ENCODE measurements around the gene ATXN2L.
A peak's percentile ranks its signal among the peaks of the same experiment; 100 is the strongest.
"Not testable (repeated sequence)": the region's sequence is repeated elsewhere in the genome, so short reads cannot be mapped to it uniquely, and the experiment has no call there.

ATXN2L gene

DNA sequence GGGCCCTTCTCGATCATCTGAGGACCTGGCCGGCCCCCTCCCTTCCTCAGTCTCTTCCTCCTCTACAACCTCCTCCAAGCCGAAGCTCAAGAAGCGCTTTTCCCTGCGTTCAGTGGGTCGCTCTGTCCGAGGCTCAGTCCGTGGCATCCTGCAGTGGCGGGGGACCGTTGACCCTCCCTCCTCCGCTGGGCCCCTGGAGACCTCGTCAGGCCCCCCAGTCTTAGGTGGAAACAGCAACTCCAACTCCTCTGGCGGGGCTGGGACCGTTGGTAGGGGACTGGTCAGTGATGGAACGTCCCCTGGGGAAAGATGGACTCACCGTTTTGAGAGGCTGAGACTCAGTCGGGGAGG is 43.6 kb downstream of the ATXN2L start:
- DNase-seq (ENCODE audit: low read depth in 3 of 3, low spot score in 1 of 3): no peak

DNA sequence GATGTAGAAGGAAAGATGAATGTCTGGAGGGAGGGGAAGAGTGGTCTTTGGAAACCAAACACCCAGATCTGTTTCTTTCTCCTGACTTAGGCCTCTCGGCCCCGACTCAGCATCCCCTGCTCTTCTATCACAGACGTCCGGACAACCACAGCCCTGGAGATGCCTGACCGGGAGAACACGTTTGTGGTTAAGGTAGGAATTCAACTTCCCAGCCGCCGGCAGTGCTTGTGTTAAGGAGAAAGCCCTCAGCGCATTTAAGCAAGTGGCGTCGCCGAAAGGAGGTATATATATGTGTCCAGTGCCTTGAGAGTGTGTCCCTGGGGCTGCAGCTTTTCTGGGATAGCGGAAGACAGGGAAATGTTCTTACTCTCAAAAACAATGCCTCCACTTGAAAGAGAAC is 44.4 kb downstream of the ATXN2L start:
- DNase-seq (ENCODE audit: low read depth in 3 of 3, low spot score in 1 of 3): no peak

DNA sequence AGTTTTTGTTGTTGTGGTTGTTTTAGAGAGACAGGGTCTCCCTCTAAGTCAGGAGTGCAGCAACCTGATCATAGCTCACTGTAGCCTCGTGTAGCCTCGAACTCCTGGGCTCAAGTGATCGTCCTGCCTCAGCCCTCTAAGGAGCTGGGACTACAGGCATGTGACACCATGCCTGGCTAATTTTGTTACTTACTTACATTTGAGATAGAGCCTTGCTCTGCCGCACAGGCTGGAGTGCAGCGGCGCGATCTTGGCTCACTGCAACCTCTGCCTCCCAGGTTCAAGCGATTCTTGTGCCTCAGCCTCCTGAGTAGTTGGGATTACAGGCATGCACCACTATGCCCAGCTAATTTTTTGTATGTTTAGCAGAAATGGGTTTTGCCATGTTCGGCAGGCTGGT is 44.8 kb downstream of the ATXN2L start:
- DNase-seq (ENCODE audit: low read depth in 3 of 3, low spot score in 1 of 3): not testable (repeated sequence)

DNA sequence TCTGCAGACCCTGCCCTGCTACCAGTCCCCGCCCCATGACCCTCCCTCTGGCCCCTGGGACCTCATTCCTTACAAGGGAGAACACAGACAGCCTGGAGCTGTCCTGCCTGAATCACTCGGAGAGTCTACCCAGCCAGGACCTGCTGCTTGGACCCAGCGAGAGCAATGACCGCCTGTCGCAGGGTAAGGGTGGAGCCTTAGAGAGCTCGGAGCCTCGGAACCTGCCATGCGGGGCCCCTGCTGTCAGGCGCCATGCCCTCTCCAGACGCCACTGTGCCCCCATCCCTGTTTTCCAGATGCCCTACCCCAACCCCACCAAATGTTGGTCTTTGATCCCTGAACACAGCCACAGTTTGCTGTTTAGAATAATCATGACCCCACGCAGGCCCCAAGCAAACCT is 46.4 kb downstream of the ATXN2L start:
- no peak for DNase-seq (ENCODE audit: low read depth in 3 of 3, low spot score in 1 of 3)

DNA sequence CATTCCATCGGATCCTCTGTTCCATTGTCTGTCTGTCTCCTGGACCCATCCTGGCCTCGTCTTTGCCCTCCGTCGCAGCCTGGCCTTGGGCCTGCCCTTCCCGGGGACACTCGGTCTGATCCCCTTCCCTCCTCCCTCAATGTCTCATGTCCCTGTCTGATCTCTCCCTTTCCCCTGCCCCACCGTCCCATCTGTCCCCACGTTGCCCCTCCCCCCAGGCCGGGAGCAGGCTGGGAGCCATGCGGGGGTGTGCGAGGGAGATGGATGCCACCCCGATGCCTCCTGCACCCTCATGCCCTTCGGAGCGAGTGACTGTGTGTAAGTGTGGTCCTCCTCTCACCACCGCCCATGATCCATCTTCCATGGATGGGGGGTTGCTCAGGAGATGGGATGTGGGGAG is 50.2 kb downstream of the ATXN2L start:
- no peak for DNase-seq (ENCODE audit: low read depth in 3 of 3, low spot score in 1 of 3)

DNA sequence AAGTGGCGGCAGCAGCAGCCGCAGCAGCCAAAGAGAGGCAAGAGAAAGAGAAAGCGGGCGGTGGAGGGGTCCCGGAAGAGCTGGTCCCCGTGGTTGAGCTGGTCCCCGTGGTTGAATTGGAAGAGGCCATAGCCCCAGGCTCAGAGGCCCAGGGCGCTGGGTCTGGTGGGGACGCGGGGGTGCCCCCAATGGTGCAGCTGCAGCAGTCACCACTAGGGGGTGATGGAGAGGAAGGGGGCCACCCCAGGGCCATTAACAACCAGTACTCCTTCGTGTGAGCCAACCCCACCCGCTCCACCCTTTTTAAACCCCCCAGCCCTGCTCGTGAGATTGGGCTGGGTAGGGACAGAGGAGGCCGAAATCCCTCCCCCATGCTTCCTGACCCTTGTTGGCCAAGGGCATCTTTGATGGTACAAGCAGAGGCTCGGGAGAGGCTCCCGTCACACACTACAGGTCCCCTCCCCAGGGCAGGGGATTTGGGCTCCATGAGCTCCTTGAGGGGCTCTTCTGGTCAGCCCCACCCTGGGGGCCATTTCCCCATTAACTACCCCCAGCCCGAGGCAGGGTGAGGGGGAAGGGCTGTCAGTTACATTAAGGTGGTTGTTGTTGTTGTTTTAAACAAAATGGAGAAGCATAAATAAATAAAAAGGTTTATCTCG is 50.9 kb downstream of the ATXN2L start:
- peak in 2 of 3 donors; percentile 34 to 57 for DNase-seq (ENCODE audit: low read depth in 3 of 3, low spot score in 1 of 3)

DNA sequence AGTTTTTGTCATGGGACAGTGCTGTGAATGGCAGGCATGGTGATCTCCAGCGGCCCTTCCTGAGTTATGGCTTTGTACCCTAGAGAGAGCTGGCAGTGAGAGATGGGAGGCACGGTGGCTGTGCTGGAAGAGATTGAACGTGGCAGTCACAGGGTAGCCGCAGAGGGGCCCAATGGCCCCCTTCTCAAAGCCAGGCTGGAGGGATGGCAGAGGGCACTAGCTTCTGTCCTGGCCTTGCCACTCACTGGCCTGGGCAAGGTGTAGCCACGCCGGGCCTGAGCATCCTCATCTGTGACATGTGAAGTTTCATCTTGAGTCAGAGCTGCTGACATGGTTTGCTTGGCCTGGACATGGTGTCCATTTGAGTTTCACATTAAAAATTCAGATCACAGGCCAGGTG is 51.6 kb downstream of the ATXN2L start:
- no peak for DNase-seq (ENCODE audit: low read depth in 3 of 3, low spot score in 1 of 3)

DNA sequence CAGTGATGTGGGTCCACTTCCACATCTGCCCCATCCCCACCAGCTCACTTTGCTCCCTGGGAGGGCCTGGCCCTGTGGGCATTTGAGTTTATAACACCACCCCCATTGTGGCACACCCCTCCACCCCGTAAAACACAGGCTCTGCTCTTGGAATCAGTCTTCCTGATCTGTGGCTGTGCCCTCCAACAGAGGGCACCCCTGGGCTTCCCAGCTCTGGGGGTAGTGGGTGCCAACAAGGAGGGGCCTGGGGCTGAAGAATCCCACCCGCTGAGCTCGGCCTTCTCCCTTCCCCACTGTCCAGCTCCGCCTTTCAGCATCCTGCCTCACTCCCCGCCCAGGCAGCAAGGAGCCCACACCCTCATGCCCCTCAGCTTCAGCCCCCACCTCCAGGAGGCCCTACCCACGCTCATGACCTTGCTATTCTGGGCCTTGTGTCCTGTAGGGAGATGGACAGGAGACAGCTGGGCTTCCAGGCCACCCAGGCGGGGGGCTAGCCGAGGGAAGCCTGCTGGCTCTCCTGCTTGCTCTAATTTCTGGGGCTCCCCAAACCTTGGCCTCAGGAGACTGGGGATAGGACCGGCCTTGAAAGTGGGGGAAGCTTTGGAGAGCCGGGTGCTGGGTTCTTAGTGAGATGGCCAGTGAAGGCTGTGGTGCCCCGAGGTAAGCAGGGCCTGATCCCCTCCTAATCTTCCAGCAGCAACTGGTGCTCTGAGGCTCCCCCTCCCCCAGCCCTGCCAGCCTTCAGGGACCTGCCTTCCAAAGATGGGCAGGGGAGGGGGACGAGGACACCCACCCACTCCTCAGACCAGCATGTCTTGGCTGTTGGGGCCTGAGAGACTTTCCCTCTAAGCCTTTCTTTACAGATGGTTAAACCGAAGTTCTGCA is 52.6 kb downstream of the ATXN2L start:
- DNase-seq (ENCODE audit: low read depth in 3 of 3, low spot score in 1 of 3): no peak

DNA sequence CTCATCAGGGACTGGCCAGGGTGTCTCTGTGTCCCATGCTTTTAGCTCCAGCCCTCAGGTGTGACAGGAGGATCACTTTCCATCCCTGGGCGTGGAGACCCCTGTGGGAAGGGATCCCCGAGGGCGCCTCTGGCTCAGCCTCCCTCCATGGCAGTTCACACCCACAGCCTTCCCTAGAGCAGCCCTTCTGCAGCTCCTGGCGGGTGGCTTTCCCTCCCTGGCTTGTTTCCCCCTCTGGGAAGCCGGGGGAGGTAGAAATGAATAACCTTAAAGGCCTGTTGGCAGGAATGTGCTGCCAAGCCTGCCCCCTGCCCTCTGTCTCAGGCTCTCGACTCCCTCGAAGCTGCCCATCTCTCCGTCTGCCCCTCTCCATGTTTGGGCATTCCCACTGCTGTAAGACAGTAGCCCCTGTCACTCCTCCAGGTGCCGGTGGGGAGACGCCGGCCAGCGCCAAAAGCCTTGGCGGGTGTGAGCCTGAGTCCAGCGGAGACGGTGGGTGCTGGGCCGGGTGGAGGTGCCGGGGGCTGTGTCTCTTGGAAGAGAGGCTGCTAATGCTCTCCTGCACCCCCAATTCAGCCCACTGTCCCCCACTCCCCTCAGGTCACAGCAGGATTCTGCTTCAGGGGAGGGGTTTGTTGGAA is 53.3 kb downstream of the ATXN2L start:
- no peak for DNase-seq (ENCODE audit: low read depth in 3 of 3, low spot score in 1 of 3)

DNA sequence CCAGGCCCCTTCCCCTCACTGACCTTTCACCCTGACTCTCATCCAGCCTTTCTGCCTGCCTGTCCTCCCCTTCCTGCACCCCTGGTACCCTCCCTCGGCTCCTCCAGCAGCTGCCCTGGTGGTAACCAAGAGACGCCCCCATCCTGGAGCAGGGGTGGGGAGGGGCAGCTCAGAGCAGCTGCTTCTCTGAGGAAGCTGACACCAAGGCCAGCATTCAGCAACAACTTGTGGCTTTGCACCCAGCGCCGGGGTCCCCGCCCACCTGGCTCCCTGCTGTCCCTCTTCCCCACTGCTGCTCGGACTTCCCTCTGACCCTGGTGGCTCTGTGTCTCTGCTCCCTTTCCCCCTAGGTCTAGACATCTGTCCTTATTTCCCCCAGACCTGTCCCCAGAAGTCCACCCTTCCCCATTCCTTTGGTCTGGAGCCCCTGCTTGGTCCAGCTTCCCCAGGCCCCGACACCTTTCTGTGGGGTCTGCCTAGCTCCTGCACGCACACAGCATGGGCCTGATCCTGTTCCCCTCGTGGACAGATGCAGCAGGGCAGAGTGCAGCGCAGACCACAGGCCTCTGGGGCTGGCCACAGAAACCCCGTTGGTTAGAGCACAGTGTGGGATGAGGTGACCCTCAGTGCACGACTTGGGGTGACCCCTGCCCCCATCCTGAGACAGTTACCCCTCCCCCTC is 54.3 kb downstream of the ATXN2L start:
- no peak for DNase-seq (ENCODE audit: low read depth in 3 of 3, low spot score in 1 of 3)

DNA sequence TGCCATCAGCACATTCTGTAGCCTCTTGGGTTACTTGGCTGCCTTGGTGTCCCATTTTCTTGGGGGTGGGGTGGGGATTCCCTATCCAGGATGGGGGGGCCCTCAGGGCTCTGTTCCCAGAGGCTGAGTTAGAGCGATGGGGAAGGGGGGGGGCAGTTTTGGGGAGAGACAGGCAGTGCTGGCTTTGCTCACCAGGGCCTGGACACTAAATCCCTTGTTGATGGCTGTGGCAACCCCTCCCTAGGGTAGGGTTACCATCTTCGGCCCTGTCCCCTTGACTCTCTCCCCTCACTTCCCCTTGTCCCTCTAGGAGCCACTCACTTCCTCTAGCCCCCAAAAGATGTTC is 54.8 kb downstream of the ATXN2L start:
- no peak for DNase-seq (ENCODE audit: low read depth in 3 of 3, low spot score in 1 of 3)

DNA sequence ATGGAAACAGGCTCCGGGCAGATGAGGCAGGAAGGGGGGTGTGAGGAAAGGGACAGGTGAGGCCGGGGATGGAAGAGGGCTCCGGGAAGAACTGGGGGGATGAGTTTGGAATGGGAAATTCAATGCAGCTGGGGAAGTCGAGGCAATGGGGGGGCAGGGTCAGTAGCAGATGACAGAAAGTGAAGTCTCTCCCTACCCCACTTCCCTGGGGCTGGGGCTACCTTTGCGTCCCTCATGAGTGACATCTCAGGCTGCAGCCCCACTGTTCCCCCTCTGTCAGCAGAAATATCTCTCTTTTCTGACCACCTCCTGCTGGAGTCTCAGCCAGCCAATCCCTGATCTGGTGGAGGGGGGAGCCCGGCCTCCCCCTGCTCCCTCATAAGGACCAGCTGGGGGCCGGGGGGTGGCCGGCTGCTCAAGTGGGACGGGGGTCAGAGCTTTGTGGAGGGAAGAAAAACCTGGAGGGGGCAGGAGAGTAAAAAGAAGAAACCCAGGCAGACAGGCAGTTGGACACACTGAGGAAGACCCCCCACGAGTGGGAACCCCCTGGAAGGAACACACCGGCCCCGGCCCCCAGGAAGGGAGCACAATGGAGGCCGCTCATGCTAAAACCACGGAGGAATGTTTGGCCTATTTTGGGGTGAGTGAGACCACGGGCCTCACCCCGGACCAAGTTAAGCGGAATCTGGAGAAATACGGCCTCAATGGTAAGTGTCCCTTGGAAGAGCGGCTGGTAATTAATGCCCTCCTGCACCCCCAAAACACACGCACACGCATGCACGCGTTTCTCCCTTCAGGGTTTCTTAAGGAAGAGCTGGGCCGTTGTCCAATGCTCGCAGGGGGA is 55.5 kb downstream of the ATXN2L start, which contains the start of gene ATP2A1:
Gene ATP2A1, plus strand, starts transcription at position 406 of the 844 bp plus-strand sequence. Its CDS starts 184 bp downstream, at position 590.
- no peak for DNase-seq (ENCODE audit: low read depth in 3 of 3, low spot score in 1 of 3)

DNA sequence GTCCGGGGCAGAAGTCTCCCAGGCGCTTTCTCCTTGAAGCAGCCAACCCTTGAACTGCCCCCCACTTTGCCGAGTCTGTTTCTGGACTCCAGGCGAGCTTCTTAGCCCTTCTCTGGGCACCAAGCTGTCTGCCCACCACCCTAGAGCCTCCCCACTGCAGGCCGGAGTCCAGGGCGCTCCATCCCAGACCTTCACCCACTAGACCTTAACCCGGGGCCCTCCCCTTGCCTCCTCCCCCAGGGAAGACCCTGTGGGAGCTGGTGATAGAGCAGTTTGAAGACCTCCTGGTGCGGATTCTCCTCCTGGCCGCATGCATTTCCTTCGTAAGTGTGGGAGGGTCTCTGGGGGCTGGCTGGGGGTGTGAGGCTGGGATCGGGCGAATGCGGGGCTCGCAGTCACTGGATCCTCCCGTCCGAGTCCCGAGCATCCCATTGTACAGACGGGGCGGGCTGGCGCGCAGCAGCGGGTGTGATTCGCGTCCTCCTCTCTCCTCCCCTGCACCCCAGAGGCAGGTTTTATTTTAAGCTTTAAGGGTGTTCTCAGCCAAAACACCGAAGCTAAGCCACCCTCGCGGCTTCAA is 56.6 kb downstream of the ATXN2L start:
- DNase-seq (ENCODE audit: low read depth in 3 of 3, low spot score in 1 of 3): no peak

DNA sequence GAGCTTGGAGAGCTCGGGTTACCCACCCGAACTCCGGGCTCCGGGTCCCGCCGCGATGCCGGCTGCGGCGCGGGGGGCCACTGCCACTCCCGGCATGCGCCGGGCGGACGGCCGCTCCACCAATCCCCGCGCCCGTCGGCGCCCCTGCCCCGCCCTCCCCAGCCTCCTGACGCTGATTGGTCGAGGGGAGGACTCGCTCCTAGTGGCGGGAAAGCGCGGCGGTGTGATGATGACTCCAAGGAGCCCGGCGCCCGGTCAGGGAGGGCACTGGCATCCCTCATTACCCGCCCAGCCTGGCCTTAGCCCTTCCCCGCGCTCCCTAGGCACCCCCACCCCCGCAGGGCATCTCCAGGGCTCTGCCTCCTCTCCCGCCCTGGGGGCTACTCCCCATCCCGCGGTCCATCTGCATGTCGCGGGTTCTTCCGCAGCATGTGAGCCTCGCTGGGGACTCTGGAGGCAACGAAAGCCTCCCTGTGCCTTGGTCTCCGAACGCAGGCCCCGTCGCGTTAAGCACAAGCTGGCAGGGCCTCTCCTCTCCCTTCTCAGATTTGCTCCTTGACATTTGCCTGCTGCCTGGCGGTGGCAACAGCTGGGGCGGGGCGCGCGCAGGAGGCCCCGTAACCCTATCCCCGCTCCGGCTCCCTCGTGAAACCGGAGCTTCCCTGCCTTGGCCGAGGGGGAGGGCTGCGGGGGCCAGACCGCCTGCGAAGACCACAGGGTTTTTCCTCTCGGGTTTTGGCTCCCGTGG is 57.2 kb downstream of the ATXN2L start:
- peak; percentile 65 to 84 (median 78) for DNase-seq (ENCODE audit: low read depth in 3 of 3, low spot score in 1 of 3)

DNA sequence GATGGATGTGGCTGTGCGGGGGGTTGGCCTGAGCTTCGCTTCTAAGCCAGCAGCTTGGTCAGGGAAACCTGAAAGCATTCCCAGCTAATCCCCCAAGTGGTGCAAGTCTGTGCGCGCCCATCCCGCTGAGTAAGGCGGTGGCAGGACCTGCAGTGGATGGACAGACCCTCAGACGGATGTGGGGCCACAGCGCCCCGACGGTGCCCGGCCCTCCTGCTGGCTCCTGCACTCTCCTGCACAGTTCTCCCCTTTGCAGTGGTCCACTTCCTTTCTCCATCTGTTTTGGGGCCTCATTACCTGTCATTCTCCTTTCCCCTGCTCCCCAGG is 57.8 kb downstream of the ATXN2L start:
- DNase-seq (ENCODE audit: low read depth in 3 of 3, low spot score in 1 of 3): no peak

DNA sequence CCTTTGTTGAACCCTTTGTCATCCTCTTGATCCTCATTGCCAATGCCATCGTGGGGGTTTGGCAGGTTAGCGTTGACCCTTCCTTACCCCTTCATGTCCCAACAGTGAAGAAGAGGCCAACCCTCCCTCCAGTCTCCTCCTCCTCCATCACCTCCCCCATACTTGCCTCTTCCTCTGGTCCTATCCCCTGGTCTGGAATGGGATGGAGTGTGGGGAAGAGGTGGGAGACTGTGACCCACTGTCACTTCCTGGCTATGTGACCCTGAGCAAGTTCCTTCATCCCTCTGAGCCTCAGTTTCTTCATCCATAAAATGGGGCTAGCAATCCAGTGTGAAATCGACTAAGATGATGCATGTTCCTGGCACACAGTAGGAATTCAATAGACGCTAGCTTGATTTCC is 58.2 kb downstream of the ATXN2L start:
- no peak for DNase-seq (ENCODE audit: low read depth in 3 of 3, low spot score in 1 of 3)

DNA sequence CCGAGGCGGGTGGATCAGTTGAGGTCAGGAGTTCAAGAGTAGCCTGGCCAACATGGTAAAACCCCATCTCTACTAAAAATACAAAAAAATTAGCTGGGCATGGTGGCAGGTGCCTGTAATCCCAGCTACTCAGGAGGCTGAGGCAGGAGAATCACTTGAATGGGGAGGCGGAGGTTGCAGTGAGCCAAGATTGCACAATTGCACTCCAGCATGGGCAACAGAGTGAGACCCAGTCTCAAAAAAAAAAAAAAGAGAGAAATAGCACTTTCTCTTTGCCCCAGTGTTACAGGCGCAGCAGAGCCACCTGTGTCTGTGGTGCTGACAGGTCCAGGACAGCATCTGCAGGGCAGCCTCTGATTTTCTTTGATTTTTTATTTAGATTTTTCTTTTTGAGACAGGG is 58.8 kb downstream of the ATXN2L start:
- DNase-seq (ENCODE audit: low read depth in 3 of 3, low spot score in 1 of 3): not testable (repeated sequence)

DNA sequence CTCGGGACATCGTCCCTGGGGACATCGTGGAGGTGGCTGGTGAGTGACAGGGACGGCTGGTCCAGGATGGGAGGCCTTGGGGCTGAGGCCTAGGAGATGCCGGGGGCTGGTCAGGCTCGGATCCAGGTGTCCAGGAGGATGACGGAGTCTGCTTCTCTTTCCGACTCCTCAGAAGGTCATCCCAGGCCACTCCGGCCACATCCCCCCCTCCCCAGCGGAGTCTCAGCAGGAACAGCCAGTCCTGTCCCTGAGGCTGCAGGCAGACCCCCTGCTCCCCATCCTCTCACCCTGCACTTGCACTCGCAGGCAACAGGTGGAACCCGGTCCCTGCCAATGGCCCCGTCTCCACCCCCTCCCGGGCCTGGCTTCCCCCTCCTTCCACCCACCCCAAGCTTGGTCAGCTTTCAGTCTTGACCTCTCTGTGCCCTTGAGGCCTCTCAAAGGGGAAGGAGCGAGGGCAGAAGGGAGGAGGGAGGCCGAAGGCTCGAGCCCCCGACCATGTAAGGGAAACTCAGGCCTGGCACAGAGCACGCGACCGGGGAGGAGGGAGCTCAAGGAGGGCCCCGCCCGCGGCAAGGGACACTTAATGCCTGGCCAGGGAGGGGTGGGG is 59.9 kb downstream of the ATXN2L start:
- DNase-seq (ENCODE audit: low read depth in 3 of 3, low spot score in 1 of 3): no peak

DNA sequence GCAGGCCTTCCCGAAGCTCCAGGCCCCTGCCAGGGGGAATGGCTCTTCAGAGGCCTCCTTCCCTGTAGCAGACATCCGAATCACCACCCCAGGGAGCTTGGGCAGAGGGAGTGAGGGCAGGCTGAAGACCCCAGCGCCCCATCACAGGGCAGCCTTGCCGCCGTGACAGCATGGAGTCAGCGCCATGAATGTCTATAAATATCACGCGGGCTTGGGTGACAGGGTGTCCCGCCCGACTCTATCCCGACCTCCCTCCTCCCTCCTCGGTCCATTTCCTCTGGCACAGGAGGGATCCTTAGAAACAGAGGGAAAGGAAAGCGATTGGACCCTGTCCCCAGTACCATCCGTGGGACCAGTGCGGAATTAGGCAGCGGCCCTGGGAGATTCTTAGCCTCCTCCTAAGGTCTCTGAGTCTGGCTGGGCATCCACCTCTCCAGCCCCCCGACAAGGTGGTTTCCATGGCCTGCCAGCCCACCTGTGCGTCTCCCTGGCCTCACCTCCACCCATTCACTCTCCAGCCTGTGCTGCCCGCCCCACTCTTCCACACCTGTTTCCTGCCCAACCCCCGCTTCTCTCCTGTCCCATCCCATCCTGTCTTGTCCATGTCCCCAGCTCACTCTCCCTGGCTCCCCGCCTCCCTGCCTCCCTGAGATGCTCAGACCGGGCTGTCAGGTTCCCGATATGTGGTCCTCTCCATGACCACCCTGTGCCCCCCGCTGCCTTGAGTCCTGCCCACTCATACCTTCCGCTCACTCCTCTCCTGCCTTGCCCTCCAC is 60.6 kb downstream of the ATXN2L start:
- no peak for DNase-seq (ENCODE audit: low read depth in 3 of 3, low spot score in 1 of 3)

Data from stimulated activated CD4-positive, alpha-beta T cell treated with anti-CD3 and anti-CD28 coated beads, TNF-alpha, amount 100 ng/mL, for 1 hour (primary cell).